ENCODE measurements around the gene MPP2.

GRCh38 chr17:43932923-43933322 is 25.6 kb upstream of the MPP2 start:
- TF ChIP-seq, protein P1, sequence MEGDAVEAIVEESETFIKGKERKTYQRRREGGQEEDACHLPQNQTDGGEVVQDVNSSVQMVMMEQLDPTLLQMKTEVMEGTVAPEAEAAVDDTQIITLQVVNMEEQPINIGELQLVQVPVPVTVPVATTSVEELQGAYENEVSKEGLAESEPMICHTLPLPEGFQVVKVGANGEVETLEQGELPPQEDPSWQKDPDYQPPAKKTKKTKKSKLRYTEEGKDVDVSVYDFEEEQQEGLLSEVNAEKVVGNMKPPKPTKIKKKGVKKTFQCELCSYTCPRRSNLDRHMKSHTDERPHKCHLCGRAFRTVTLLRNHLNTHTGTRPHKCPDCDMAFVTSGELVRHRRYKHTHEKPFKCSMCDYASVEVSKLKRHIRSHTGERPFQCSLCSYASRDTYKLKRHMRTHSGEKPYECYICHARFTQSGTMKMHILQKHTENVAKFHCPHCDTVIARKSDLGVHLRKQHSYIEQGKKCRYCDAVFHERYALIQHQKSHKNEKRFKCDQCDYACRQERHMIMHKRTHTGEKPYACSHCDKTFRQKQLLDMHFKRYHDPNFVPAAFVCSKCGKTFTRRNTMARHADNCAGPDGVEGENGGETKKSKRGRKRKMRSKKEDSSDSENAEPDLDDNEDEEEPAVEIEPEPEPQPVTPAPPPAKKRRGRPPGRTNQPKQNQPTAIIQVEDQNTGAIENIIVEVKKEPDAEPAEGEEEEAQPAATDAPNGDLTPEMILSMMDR (conservative IDR thresholded peaks at IDR 0.05; ENCODE audit: low read depth, low read length): no peak
- no peak for TF ChIP-seq EZH2 (IDR thresholded peaks at IDR 0.05; ENCODE audit: borderline replicate concordance, low read depth, low read length, poor library complexity, severe bottlenecking)
